ENCODE results near the gene SLC24A5.

The SLC24A5 gene
- 0 reads per million in 9 experiments for total RNA-seq

GRCh38 chr15:48120745-48121144 is at the start of gene SLC24A5:
TSS of gene SLC24A5 (plus strand) at chr15:48120990. CDS start at chr15:48121045, 55 bp downstream.
- H3K4me3 Mint-ChIP-seq: no peak within 1 kb of the TSS
- ATAC-seq (replicated peaks) (no peak), DNase-seq (no peak)
- no peaks in the 10 kb centered on the region for H3K27me3 Mint-ChIP-seq
- peaks cover 0 to 6% of the 10 kb centered on the region in 2 donors for H3K9me3 Mint-ChIP-seq
- no peaks in the 10 kb centered on the region for H3K4me1 Mint-ChIP-seq (ENCODE audit: low read depth in 2 of 2)
- peaks cover 6% of the 10 kb centered on the region for H3K36me3 Mint-ChIP-seq (ENCODE audit: insufficient read depth)
- H3K27ac Mint-ChIP-seq: no peak within 1 kb of the TSS

GRCh38 chr15:48072941-48073340 is 47.8 kb upstream of the SLC24A5 start:
- H3K36me3 Mint-ChIP-seq (ENCODE audit: insufficient read depth): peaks cover 2% of the 10 kb centered on the region
- DNase-seq (no peak), ATAC-seq (replicated peaks) (no peak)
- peaks cover 0 to 10% of the 10 kb centered on the region in 2 donors for H3K9me3 Mint-ChIP-seq
- no peaks in the 10 kb centered on the region for H3K4me1 Mint-ChIP-seq (ENCODE audit: low read depth in 2 of 2)
- peaks cover 0 to 5% of the 10 kb centered on the region in 2 donors for H3K27me3 Mint-ChIP-seq
- no peak overlapping the region for H3K27ac Mint-ChIP-seq
- H3K4me3 Mint-ChIP-seq: no peak overlapping the region

GRCh38 chr15:48073881-48074280 is 46.9 kb upstream of the SLC24A5 start:
- H3K36me3 Mint-ChIP-seq (ENCODE audit: insufficient read depth): peaks cover 2% of the 10 kb centered on the region
- peaks cover 0 to 6% of the 10 kb centered on the region in 2 donors for H3K27me3 Mint-ChIP-seq
- no peaks in the 10 kb centered on the region for H3K4me1 Mint-ChIP-seq (ENCODE audit: low read depth in 2 of 2)
- no peak overlapping the region for H3K4me3 Mint-ChIP-seq
- H3K27ac Mint-ChIP-seq: no peak overlapping the region
- no peak for ATAC-seq (replicated peaks)
- peaks cover 0 to 10% of the 10 kb centered on the region in 2 donors for H3K9me3 Mint-ChIP-seq
- DNase-seq: no peak

- no peak for DNase-seq
- Mint-ChIP-seq H3K27ac (no peak overlapping the region), H3K27me3 (peaks cover 0 to 6% of the 10 kb centered on the region in 2 donors), H3K9me3 (peaks cover 0 to 10% of the 10 kb centered on the region in 2 donors), H3K36me3 (ENCODE audit: insufficient read depth) (peaks cover 2% of the 10 kb centered on the region), H3K4me3 (no peak overlapping the region), H3K4me1 (ENCODE audit: low read depth in 2 of 2) (no peaks in the 10 kb centered on the region)
- ATAC-seq (replicated peaks): no peak
Observed at GRCh38 chr15:48076454-48076853, 44.3 kb upstream of the SLC24A5 start.

- no peak for DNase-seq
- H3K4me3 Mint-ChIP-seq: no peak overlapping the region
- no peaks in the 10 kb centered on the region for H3K4me1 Mint-ChIP-seq (ENCODE audit: low read depth in 2 of 2)
- peaks cover 0 to 15% of the 10 kb centered on the region in 2 donors for H3K9me3 Mint-ChIP-seq
- no peak for ATAC-seq (replicated peaks)
- H3K36me3 Mint-ChIP-seq (ENCODE audit: insufficient read depth): peaks cover 2% of the 10 kb centered on the region
- no peak overlapping the region for H3K27ac Mint-ChIP-seq
- peaks cover 0 to 12% of the 10 kb centered on the region in 2 donors for H3K27me3 Mint-ChIP-seq
Observed at GRCh38 chr15:48077616-48078184, 43.1 kb upstream of the SLC24A5 start.

GRCh38 chr15:48084759-48085590 is 35.8 kb upstream of the SLC24A5 start:
- no peak for ATAC-seq (replicated peaks)
- peaks cover 0 to 7% of the 10 kb centered on the region in 2 donors for H3K27me3 Mint-ChIP-seq
- peaks cover 0 to 9% of the 10 kb centered on the region in 2 donors for H3K9me3 Mint-ChIP-seq
- no peaks in the 10 kb centered on the region for H3K36me3 Mint-ChIP-seq (ENCODE audit: insufficient read depth)
- no peak overlapping the region for H3K27ac Mint-ChIP-seq
- no peaks in the 10 kb centered on the region for H3K4me1 Mint-ChIP-seq (ENCODE audit: low read depth in 2 of 2)
- no peak for DNase-seq
- no peak overlapping the region for H3K4me3 Mint-ChIP-seq

GRCh38 chr15:48085591-48085930 is 35.2 kb upstream of the SLC24A5 start:
- no peak for ATAC-seq (replicated peaks)
- H3K27ac Mint-ChIP-seq: no peak overlapping the region
- H3K9me3 Mint-ChIP-seq: peaks cover 0 to 9% of the 10 kb centered on the region in 2 donors
- no peaks in the 10 kb centered on the region for H3K36me3 Mint-ChIP-seq (ENCODE audit: insufficient read depth)
- no peak for DNase-seq
- H3K4me1 Mint-ChIP-seq (ENCODE audit: low read depth in 2 of 2): no peaks in the 10 kb centered on the region
- H3K27me3 Mint-ChIP-seq: peaks cover 0 to 7% of the 10 kb centered on the region in 2 donors
- no peak overlapping the region for H3K4me3 Mint-ChIP-seq

GRCh38 chr15:48086133-48086532 is 34.7 kb upstream of the SLC24A5 start:
- Mint-ChIP-seq H3K4me1 (ENCODE audit: low read depth in 2 of 2) (no peaks in the 10 kb centered on the region), H3K27ac (no peak overlapping the region), H3K36me3 (ENCODE audit: insufficient read depth) (no peaks in the 10 kb centered on the region), H3K27me3 (peaks cover 0 to 7% of the 10 kb centered on the region in 2 donors), H3K9me3 (peaks cover 0 to 9% of the 10 kb centered on the region in 2 donors), H3K4me3 (no peak overlapping the region)
- DNase-seq: no peak
- ATAC-seq (replicated peaks): no peak

GRCh38 chr15:48086576-48086975 is 34.2 kb upstream of the SLC24A5 start:
- Mint-ChIP-seq H3K36me3 (ENCODE audit: insufficient read depth) (no peaks in the 10 kb centered on the region), H3K27ac (no peak overlapping the region), H3K27me3 (peaks cover 0 to 7% of the 10 kb centered on the region in 2 donors), H3K4me1 (ENCODE audit: low read depth in 2 of 2) (no peaks in the 10 kb centered on the region), H3K4me3 (no peak overlapping the region), H3K9me3 (peaks cover 0 to 9% of the 10 kb centered on the region in 2 donors)
- no peak for DNase-seq
- no peak for ATAC-seq (replicated peaks)

- Mint-ChIP-seq H3K27ac (no peak overlapping the region), H3K4me3 (no peak overlapping the region), H3K4me1 (ENCODE audit: low read depth in 2 of 2) (no peaks in the 10 kb centered on the region), H3K36me3 (ENCODE audit: insufficient read depth) (no peaks in the 10 kb centered on the region), H3K9me3 (peaks cover 0 to 3% of the 10 kb centered on the region in 2 donors), H3K27me3 (no peaks in the 10 kb centered on the region)
- DNase-seq: no peak
- ATAC-seq (replicated peaks): no peak
Observed at GRCh38 chr15:48087844-48088243, 32.9 kb upstream of the SLC24A5 start.

GRCh38 chr15:48089702-48090101 is 31.1 kb upstream of the SLC24A5 start:
- Mint-ChIP-seq H3K4me3 (no peak overlapping the region), H3K36me3 (ENCODE audit: insufficient read depth) (no peaks in the 10 kb centered on the region), H3K27me3 (no peaks in the 10 kb centered on the region), H3K27ac (no peak overlapping the region), H3K4me1 (ENCODE audit: low read depth in 2 of 2) (no peaks in the 10 kb centered on the region), H3K9me3 (peaks cover 0 to 3% of the 10 kb centered on the region in 2 donors)
- ATAC-seq (replicated peaks) (no peak), DNase-seq (no peak)

- no peaks in the 10 kb centered on the region for H3K36me3 Mint-ChIP-seq (ENCODE audit: insufficient read depth)
- H3K27ac Mint-ChIP-seq: no peak overlapping the region
- H3K27me3 Mint-ChIP-seq: no peaks in the 10 kb centered on the region
- H3K4me1 Mint-ChIP-seq (ENCODE audit: low read depth in 2 of 2): no peaks in the 10 kb centered on the region
- ATAC-seq (replicated peaks) (no peak), DNase-seq (no peak)
- H3K9me3 Mint-ChIP-seq: peaks cover 0 to 3% of the 10 kb centered on the region in 2 donors
- no peak overlapping the region for H3K4me3 Mint-ChIP-seq
Observed at GRCh38 chr15:48090115-48090514, 30.7 kb upstream of the SLC24A5 start.

- H3K4me1 Mint-ChIP-seq (ENCODE audit: low read depth in 2 of 2): no peaks in the 10 kb centered on the region
- ATAC-seq (replicated peaks) (no peak), DNase-seq (no peak)
Observed at GRCh38 chr15:48090666-48091065, 30.1 kb upstream of the SLC24A5 start.

GRCh38 chr15:48091522-48091921 is 29.3 kb upstream of the SLC24A5 start:
- Mint-ChIP-seq H3K27ac (no peak overlapping the region), H3K9me3 (peaks cover 0 to 3% of the 10 kb centered on the region in 2 donors), H3K36me3 (ENCODE audit: insufficient read depth) (no peaks in the 10 kb centered on the region), H3K27me3 (peaks cover 0 to 5% of the 10 kb centered on the region in 2 donors), H3K4me1 (ENCODE audit: low read depth in 2 of 2) (no peaks in the 10 kb centered on the region), H3K4me3 (no peak overlapping the region)
- ATAC-seq (replicated peaks) (no peak), DNase-seq (no peak)

More at GRCh38 chr15:48090666-48091065, 30.1 kb upstream of the SLC24A5 start:
- no peak overlapping the region for H3K27ac Mint-ChIP-seq
- H3K27me3 Mint-ChIP-seq: peaks cover 0 to 2% of the 10 kb centered on the region in 2 donors
- H3K4me3 Mint-ChIP-seq: no peak overlapping the region
- H3K9me3 Mint-ChIP-seq: peaks cover 0 to 3% of the 10 kb centered on the region in 2 donors
- no peaks in the 10 kb centered on the region for H3K36me3 Mint-ChIP-seq (ENCODE audit: insufficient read depth)
